Activated CD4-positive, alpha-beta T cell treated with anti-CD3 and anti-CD28 coated beads for 36 hours (primary cell): ENCODE measurements around the gene INPP5A. TPM values are rescaled to one million over a fixed set of nuclear protein-coding genes. Genes with fewer than 3 reads are reported as not detected.

Source experiments
- ATAC-seq: fragments of 200-7000 bp; cut with Tn5 transposase; one replicate; pipeline ENCODE4 v1.10.0; 2021; ENCODE audit warnings: mild to moderate bottlenecking, moderate library complexity
- CTCF ChIA-PET: fragments of 350-600 bp; sonication (Branson Sonifier 250); formaldehyde crosslinking; loops from one replicate; lab custom pipeline; 2021; ENCODE audit warnings: antibody characterized with exemption; lab: Charles Lee
- POLR2A ChIA-PET: fragments of 350-600 bp; sonication (Branson Sonifier 250); formaldehyde crosslinking; loops from one replicate; lab custom pipeline; 2021; ENCODE audit warnings: antibody characterized with exemption, inconsistent platforms; lab: Charles Lee
- DNase-seq: peaks from one replicate; pipeline ENCODE4 v3.0.0-alpha.2; 2020
- H3K27ac Mint-ChIP-seq: one replicate; pipeline ENCODE4 v1.8.0; 2021; ENCODE audit warnings: mixed read lengths
- H3K27me3 Mint-ChIP-seq: one replicate; pipeline ENCODE4 v1.8.0; 2021; ENCODE audit warnings: mixed read lengths
- H3K36me3 Mint-ChIP-seq: one replicate; pipeline ENCODE4 v1.8.0; 2021; ENCODE audit warnings: low read depth, mixed read lengths
- H3K4me1 Mint-ChIP-seq: one replicate; pipeline ENCODE4 v1.8.0; 2021; ENCODE audit warnings: mixed read lengths
- H3K4me3 Mint-ChIP-seq: one replicate; pipeline ENCODE4 v1.8.0; 2021; ENCODE audit warnings: mild to moderate bottlenecking, moderate library complexity, mixed read lengths
- H3K9me3 Mint-ChIP-seq: one replicate; pipeline ENCODE4 v1.8.0; 2021; ENCODE audit warnings: low read depth, mixed read lengths
- intact Hi-C, 2 experiments: fragments of 100-400 bp; cut with DNase I in 1 of 2; cut with micrococcal nuclease in 1 of 2; formaldehyde crosslinking; loops; one replicate each; pipeline versions ENCODE4 v1.14.2 to v1.15.1; 2022 to 2024; cut with DNase I, micrococcal nuclease
- total RNA-seq, 2 experiments: library from RNA; stranded (reverse); gene quantifications; one replicate each; pipeline ENCODE4 v1.2.3, GENCODE V29; 2021

Gene INPP5A
- total RNA-seq, 2 experiments from 2014 or later: 8.1 to 9.3 TPM

GRCh38 chr10:132710746-132711612 is 173.4 kb downstream of the INPP5A start:
- ChIA-PET CTCF (no interaction called here), POLR2A (no interaction called here)
- Mint-ChIP-seq H3K36me3 (peaks cover 18% of the 10 kb centered on the region), H3K9me3 (peaks cover 5% of the 10 kb centered on the region), H3K27me3 (no peaks in the 10 kb centered on the region), H3K27ac (no peak overlapping the region), H3K4me3 (no peak overlapping the region), H3K4me1 (no peaks in the 10 kb centered on the region)
- DNase-seq (no peak), ATAC-seq (no peak)
- intact Hi-C loops: no loop called here

- no peak overlapping the region for H3K4me3 Mint-ChIP-seq
- no peaks in the 10 kb centered on the region for H3K27me3 Mint-ChIP-seq
- no peaks in the 10 kb centered on the region for H3K4me1 Mint-ChIP-seq
- no peaks in the 10 kb centered on the region for H3K9me3 Mint-ChIP-seq
- peaks cover 18% of the 10 kb centered on the region for H3K36me3 Mint-ChIP-seq
- ChIA-PET CTCF (no interaction called here), POLR2A (no interaction called here)
- ATAC-seq (no peak), DNase-seq (no peak)
- intact Hi-C loops: no loop called here
- no peak overlapping the region for H3K27ac Mint-ChIP-seq
Measured at GRCh38 chr10:132711613-132712121, 174.1 kb downstream of the INPP5A start.

- intact Hi-C loops: no loop called here
- DNase-seq: no peak
- no peak for ATAC-seq
- POLR2A ChIA-PET: no interaction called here
- H3K4me3 Mint-ChIP-seq: no peak overlapping the region
- H3K4me1 Mint-ChIP-seq: no peaks in the 10 kb centered on the region
- H3K9me3 Mint-ChIP-seq: no peaks in the 10 kb centered on the region
- peaks cover 16% of the 10 kb centered on the region for H3K36me3 Mint-ChIP-seq
- H3K27ac Mint-ChIP-seq: no peak overlapping the region
- no peaks in the 10 kb centered on the region for H3K27me3 Mint-ChIP-seq
- CTCF ChIA-PET: no interaction called here
Measured at GRCh38 chr10:132712291-132712690, 174.7 kb downstream of the INPP5A start.

GRCh38 chr10:132712743-132713142 is 175.2 kb downstream of the INPP5A start:
- H3K4me3 Mint-ChIP-seq: no peak overlapping the region
- ChIA-PET POLR2A (no interaction called here), CTCF (no interaction called here)
- H3K9me3 Mint-ChIP-seq: no peaks in the 10 kb centered on the region
- intact Hi-C loops: no loop called here
- H3K27me3 Mint-ChIP-seq: no peaks in the 10 kb centered on the region
- H3K27ac Mint-ChIP-seq: no peak overlapping the region
- H3K4me1 Mint-ChIP-seq: no peaks in the 10 kb centered on the region
- H3K36me3 Mint-ChIP-seq: peaks cover 16% of the 10 kb centered on the region
- ATAC-seq: no peak
- DNase-seq: no peak

GRCh38 chr10:132713421-132714095 is 176.0 kb downstream of the INPP5A start:
- Mint-ChIP-seq H3K4me1 (no peaks in the 10 kb centered on the region), H3K4me3 (no peak overlapping the region), H3K36me3 (peaks cover 16% of the 10 kb centered on the region), H3K27ac (no peak overlapping the region), H3K9me3 (no peaks in the 10 kb centered on the region), H3K27me3 (no peaks in the 10 kb centered on the region)
- intact Hi-C loops: no loop called here
- ChIA-PET CTCF (no interaction called here), POLR2A (no interaction called here)
- ATAC-seq (no peak), DNase-seq (no peak)

GRCh38 chr10:132714096-132714985 is 176.8 kb downstream of the INPP5A start:
- CTCF ChIA-PET: no interaction called here
- H3K27ac Mint-ChIP-seq: no peak overlapping the region
- peaks cover 16% of the 10 kb centered on the region for H3K36me3 Mint-ChIP-seq
- no peak overlapping the region for H3K4me3 Mint-ChIP-seq
- intact Hi-C loops: no loop called here
- H3K4me1 Mint-ChIP-seq: no peaks in the 10 kb centered on the region
- ATAC-seq (no peak), DNase-seq (no peak)
- no peaks in the 10 kb centered on the region for H3K27me3 Mint-ChIP-seq
- H3K9me3 Mint-ChIP-seq: no peaks in the 10 kb centered on the region
- POLR2A ChIA-PET: no interaction called here

GRCh38 chr10:132714986-132715775 is 177.6 kb downstream of the INPP5A start:
- intact Hi-C loops: no loop called here
- no peaks in the 10 kb centered on the region for H3K9me3 Mint-ChIP-seq
- H3K36me3 Mint-ChIP-seq: peaks cover 16% of the 10 kb centered on the region
- no peak overlapping the region for H3K4me3 Mint-ChIP-seq
- CTCF ChIA-PET: no interaction called here
- H3K4me1 Mint-ChIP-seq: no peaks in the 10 kb centered on the region
- ATAC-seq: no peak
- no peaks in the 10 kb centered on the region for H3K27me3 Mint-ChIP-seq
- POLR2A ChIA-PET: no interaction called here
- H3K27ac Mint-ChIP-seq: no peak overlapping the region
- no peak for DNase-seq

GRCh38 chr10:132715776-132716680 is 178.4 kb downstream of the INPP5A start:
- DNase-seq: no peak
- Mint-ChIP-seq H3K9me3 (no peaks in the 10 kb centered on the region), H3K4me3 (no peak overlapping the region), H3K27me3 (no peaks in the 10 kb centered on the region), H3K27ac (no peak overlapping the region), H3K4me1 (no peaks in the 10 kb centered on the region), H3K36me3 (peaks cover 12% of the 10 kb centered on the region)
- ChIA-PET CTCF (no interaction called here), POLR2A (no interaction called here)
- intact Hi-C loops: no loop called here
- no peak for ATAC-seq

- intact Hi-C loops: no loop called here
- Mint-ChIP-seq H3K9me3 (no peaks in the 10 kb centered on the region), H3K27me3 (no peaks in the 10 kb centered on the region), H3K4me1 (no peaks in the 10 kb centered on the region), H3K36me3 (peaks cover 12% of the 10 kb centered on the region), H3K27ac (no peak overlapping the region), H3K4me3 (no peak overlapping the region)
- ATAC-seq: no peak
- no peak for DNase-seq
- POLR2A ChIA-PET: no interaction called here
- CTCF ChIA-PET: no interaction called here
Measured at GRCh38 chr10:132716691-132717490, 179.3 kb downstream of the INPP5A start.
